ENCODE data around the gene TXNDC16. TPM values are rescaled to one million over a fixed set of nuclear protein-coding genes. Genes with fewer than 3 reads are reported as not detected.

TXNDC16 gene, protein sequence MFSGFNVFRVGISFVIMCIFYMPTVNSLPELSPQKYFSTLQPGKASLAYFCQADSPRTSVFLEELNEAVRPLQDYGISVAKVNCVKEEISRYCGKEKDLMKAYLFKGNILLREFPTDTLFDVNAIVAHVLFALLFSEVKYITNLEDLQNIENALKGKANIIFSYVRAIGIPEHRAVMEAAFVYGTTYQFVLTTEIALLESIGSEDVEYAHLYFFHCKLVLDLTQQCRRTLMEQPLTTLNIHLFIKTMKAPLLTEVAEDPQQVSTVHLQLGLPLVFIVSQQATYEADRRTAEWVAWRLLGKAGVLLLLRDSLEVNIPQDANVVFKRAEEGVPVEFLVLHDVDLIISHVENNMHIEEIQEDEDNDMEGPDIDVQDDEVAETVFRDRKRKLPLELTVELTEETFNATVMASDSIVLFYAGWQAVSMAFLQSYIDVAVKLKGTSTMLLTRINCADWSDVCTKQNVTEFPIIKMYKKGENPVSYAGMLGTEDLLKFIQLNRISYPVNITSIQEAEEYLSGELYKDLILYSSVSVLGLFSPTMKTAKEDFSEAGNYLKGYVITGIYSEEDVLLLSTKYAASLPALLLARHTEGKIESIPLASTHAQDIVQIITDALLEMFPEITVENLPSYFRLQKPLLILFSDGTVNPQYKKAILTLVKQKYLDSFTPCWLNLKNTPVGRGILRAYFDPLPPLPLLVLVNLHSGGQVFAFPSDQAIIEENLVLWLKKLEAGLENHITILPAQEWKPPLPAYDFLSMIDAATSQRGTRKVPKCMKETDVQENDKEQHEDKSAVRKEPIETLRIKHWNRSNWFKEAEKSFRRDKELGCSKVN
- total RNA-seq (2022; extraction: Qiagen RNA extraction; ENCODE audit: low read depth), result 0.78 to 1.4 TPM (median 1.0 TPM) in 5 replicates

DNA sequence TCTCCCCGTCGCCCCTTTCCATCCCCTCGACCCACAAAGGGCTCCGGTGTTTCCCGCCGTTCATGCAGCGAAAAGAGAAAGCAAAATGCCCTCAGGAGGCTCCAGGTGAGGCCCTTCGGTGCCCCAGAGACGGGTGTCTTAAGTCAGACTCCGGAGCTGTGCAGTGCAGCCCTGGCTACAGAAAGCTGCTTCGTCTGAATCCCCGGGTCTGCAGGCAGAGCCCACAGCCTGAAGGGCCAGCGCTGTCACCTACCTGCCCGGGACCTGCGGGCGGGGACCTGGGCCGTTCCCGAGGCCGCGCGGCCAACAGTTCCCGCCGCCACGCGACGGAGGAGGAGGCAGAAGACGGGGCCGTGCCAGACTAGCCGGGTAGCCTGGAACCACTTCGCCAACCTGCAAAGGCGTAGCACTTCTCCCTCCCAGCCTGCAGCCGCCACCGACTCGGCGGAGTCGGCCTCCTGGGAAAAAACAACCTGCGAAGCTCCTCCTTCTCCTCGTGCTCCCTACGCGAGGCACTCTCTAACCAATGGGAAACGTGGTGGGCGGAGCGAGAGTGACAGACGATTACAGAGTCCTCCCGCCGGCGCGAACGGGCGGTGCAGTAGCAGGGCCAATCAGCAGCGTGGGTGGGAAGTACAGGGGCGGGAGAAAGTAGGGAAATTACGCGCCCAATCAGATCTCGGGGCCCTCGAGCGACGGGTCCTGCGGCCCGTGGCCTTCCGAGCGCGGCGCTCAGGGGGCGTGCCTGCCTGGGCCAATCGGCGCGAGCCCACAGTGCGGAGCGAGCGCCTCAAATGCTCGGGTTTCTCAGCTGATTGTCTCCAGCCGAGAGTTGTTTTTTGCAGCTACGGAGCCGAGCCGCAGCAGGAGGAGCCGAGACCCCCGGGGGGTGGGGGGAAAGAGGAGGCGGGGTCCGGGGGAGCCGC, at the start of gene TXNDC16, which contains the start of gene GPR137C:
Gene TXNDC16 (minus strand): TSS at position 443 of the 926 bp plus-strand sequence. CDS start 8,948 bp downstream, outside the sequence.
Gene GPR137C (plus strand): TSS at position 774 of the 926 bp plus-strand sequence. CDS start 312 bp downstream, outside the sequence.

Other genes with a start within 250 kb of the TXNDC16 start
- gene PTGER2, start 238.2 kb downstream of the TXNDC16 start, total RNA-seq (2022; extraction: Qiagen RNA extraction; ENCODE audit: low read depth), result 1.7 to 2.9 TPM (median 2.5 TPM) in 5 replicates
- gene GPR137C, start 331 bp upstream of the TXNDC16 start, total RNA-seq (2022; extraction: Qiagen RNA extraction; ENCODE audit: low read depth), result 0.09 to 0.34 TPM (median 0.11 TPM) in 5 replicates
- 39.5 to 58.7 TPM (median 52.8 TPM) in 5 replicates for gene ERO1A, start 143.1 kb upstream of the TXNDC16 start, total RNA-seq (2022; extraction: Qiagen RNA extraction; ENCODE audit: low read depth)
- 81.5 to 132 TPM (median 87.8 TPM) in 5 replicates for gene PSMC6, start 154.7 kb upstream of the TXNDC16 start, total RNA-seq (2022; extraction: Qiagen RNA extraction; ENCODE audit: low read depth)
- 2.9 to 6.1 TPM (median 5.3 TPM) in 5 replicates for gene STYX, start 177.7 kb upstream of the TXNDC16 start, total RNA-seq (2022; extraction: Qiagen RNA extraction; ENCODE audit: low read depth)
- gene GNPNAT1, start 239.1 kb upstream of the TXNDC16 start, total RNA-seq (2022; extraction: Qiagen RNA extraction; ENCODE audit: low read depth), result 32.9 to 52.9 TPM (median 47.6 TPM) in 5 replicates